NB4 (cell line): ENCODE results near the gene GPR135.
A peak's percentile ranks its signal among the peaks of the same experiment; 100 is the strongest.
"Not testable (repeated sequence)": the region's sequence is repeated elsewhere in the genome, so short reads cannot be mapped to it uniquely, and the experiment has no call there.

Experiments used
- DNase-seq: peaks from one replicate; pipeline ENCODE4 v3.0.0; 2010; ENCODE audit warnings: low read depth
- H3K4me3 ChIP-seq: one replicate; pipeline ENCODE4 v1.5.1; 2011; ENCODE audit warnings: mild to moderate bottlenecking, low read depth, low read length, moderate library complexity
- MYC ChIP-seq: IDR thresholded peaks from 2 replicates; pipeline ENCODE4 v1.6.1; 2011; ENCODE audit warnings: low read depth, low read length
- POLR2A ChIP-seq: IDR thresholded peaks from 2 replicates; pipeline ENCODE4 v1.6.1; 2011; ENCODE audit warnings: mild to moderate bottlenecking; ENCODE audit not compliant: insufficient read length; ENCODE audit errors: extremely low read depth
- TF ChIP-seq, protein P1 (sequence below): IDR thresholded peaks from 2 replicates; pipeline ENCODE4 v1.6.1; 2011; ENCODE audit warnings: low read depth, low read length
- TF ChIP-seq, protein P2 (sequence below): IDR thresholded peaks from one replicate; pipeline ENCODE4 v1.5.1; 2012; ENCODE audit warnings: low read depth, low read length

GPR135 gene

DNA sequence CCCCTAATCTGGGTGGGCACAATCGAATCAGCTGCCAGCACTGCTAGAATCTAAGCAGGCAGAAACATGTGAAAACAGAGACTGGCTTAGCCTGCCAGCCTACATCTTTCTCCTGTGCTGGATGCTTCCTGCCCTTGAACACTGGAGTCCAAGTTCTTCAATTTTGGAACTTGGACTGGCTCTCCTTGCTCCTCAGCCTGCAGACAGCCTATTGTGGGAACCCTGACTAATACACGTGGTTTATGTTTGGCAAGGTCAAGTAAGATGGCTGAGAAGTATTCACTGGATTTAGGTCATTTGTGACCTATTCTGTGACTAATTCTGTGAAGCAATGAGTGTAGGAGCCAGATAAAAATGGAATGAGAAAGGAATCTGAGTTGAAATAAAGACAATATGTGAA is 11.0 kb downstream of the GPR135 start:
- peak; percentile 23 for DNase-seq
- H3K4me3 ChIP-seq, result no peak overlapping the region
- TF ChIP-seq MYC, result no peak

DNA sequence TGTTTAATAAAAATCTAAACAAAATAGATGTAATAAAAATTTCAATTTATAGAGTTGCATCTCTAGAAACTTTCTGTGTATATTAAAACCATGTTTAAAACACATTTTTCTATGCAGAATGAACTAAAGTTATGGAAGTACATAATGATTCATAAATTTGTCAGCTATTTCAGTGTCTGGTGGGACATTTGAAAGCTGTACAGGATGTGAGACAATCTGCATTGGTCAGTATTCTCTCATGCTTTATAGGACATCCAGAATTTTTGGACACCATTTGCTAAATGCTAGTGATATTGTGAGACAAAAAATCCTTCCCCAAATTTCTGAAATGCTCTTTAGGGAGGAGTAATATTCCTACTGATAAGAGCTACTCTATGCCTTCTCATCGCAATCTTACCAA is 13.3 kb downstream of the GPR135 start:
- TF ChIP-seq, protein P1, sequence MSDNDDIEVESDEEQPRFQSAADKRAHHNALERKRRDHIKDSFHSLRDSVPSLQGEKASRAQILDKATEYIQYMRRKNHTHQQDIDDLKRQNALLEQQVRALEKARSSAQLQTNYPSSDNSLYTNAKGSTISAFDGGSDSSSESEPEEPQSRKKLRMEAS, result no peak
- TF ChIP-seq MYC (no peak), POLR2A (no peak)
- TF ChIP-seq, protein P2, sequence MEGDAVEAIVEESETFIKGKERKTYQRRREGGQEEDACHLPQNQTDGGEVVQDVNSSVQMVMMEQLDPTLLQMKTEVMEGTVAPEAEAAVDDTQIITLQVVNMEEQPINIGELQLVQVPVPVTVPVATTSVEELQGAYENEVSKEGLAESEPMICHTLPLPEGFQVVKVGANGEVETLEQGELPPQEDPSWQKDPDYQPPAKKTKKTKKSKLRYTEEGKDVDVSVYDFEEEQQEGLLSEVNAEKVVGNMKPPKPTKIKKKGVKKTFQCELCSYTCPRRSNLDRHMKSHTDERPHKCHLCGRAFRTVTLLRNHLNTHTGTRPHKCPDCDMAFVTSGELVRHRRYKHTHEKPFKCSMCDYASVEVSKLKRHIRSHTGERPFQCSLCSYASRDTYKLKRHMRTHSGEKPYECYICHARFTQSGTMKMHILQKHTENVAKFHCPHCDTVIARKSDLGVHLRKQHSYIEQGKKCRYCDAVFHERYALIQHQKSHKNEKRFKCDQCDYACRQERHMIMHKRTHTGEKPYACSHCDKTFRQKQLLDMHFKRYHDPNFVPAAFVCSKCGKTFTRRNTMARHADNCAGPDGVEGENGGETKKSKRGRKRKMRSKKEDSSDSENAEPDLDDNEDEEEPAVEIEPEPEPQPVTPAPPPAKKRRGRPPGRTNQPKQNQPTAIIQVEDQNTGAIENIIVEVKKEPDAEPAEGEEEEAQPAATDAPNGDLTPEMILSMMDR, result no peak
- DNase-seq, result no peak
- no peak overlapping the region for H3K4me3 ChIP-seq

DNA sequence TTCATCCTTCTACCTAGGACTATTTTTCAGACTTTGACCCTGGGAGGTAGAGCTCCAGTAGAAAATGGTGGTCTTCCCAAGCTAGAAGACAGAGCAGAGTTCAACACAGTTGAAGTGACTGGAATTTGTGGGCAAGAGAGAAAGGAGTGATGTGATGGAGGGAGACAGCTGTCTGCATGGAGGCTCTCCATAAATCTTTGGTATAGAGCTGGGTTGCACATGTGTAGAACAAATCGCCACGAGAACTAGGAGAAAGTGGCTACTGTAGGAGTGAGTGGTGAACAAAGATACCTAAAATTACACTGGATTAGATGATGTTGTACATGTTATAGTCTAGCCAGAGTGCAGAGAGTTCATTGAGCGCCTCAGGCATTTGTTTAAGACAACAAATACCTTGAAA is 14.5 kb downstream of the GPR135 start:
- no peak overlapping the region for H3K4me3 ChIP-seq
- no peak for TF ChIP-seq MYC
- TF ChIP-seq, protein P1, result no peak
- TF ChIP-seq, protein P2, result no peak
- TF ChIP-seq POLR2A, result no peak
- no peak for DNase-seq

DNA sequence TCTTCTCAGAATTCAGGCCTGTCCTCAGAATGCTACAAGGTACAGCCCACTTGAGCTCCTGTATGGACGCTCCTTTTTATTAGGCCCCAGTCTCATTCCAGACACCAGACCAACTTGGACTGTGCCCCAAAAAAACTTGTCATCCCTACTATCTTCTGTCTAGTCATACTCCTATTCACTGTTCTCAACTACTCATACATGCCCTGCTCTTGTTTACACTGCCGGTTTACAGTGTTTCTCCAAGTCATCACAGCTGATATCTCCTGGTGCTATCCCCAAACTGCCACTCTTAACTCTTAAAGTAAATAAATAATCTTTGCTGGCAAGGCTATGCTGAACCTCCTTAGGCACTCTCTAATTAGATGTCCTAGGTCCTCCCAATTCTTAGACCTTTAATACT is 16.5 kb downstream of the GPR135 start:
- not testable (repeated sequence) for H3K4me3 ChIP-seq, DNase-seq

DNA sequence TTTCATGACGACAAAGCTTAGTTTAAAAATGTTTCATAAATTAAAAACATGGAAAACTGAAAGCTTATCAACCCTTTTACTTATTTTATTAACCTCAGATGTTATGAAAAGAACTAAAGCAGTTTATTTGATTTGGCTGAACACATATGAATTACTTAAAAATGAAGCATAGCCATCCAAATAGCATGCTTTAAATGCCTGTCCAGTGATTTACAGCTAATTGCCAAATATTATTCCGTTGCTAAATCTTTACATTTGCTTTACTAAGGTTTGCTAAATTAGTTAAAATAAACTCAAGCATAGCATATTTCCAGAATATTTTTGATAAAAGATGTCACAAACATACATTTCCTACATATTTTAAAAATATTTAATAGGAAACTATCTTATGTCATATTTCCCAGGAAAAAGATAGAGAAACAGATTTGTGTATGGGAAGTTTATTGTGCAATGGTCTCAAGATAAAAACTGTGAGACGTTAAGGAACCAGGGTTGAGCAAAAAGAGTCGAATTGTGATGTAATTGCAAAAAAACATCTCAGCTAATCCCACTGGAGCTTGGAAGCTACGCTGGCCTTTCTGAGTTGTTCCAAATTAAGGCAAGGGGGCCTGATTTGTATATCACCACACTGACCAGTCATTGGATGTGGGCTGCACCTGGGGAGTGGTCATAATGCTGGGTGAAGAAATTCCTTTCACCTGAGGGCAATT is 25.8 kb downstream of the GPR135 start:
- DNase-seq, result no peak
- no peak overlapping the region for H3K4me3 ChIP-seq
- TF ChIP-seq, protein P2, result no peak
- TF ChIP-seq MYC (no peak), POLR2A (no peak)
- TF ChIP-seq, protein P1, result no peak

DNA sequence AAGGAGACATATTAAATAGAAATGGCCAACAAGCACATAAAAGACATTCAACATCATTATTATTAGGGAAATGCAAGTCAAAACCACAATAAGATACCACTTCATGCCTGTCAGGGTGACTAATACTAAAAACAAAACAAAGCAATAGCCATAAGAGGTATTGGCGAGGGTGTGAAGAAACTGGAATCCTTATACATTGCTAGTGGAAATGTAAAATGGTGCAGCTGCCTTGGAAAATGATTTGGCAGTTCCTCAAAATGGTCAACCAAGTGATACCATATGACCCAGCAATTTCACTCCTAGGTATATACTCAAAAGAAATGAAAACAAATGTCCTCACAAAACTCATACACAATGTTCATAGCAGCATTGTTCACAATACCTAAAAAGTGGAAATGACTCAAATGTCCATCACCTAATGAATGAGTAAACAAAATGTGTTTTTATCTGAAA is 27.0 kb downstream of the GPR135 start:
- H3K4me3 ChIP-seq, result no peak overlapping the region
- peak; percentile 41 for DNase-seq
- TF ChIP-seq, protein P2, result no peak
- TF ChIP-seq MYC (no peak), POLR2A (no peak)
- TF ChIP-seq, protein P1, result no peak

DNA sequence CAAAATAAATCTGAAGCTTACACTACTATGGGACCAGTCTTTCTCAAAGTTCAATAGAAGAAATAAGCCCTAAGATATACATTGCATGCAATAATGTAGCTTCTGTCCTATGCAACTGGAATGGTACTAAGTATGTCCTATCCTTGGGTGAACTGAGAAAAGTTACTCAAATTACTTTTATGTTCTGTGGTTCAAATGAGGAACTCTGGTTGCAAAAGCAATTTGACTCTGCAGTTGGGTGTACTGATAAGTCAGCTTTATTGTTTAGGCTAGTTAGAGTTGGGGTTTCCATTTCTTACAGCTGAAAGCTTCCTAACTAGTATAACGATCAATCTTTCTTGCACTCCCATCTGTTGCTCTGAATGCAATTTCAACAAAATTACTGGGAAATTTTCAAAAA is 29.2 kb downstream of the GPR135 start:
- DNase-seq, result peak; percentile 66
- TF ChIP-seq POLR2A, result no peak
- TF ChIP-seq, protein P1, result no peak
- TF ChIP-seq MYC, result no peak
- TF ChIP-seq, protein P2, result no peak
- H3K4me3 ChIP-seq, result no peak overlapping the region
